H9 (cell line): Measurements from ENCODE around the gene CMSS1. TPM values are rescaled to one million over a fixed set of nuclear protein-coding genes. Genes with fewer than 3 reads are reported as not detected.

Experiments used
- DNase-seq: peaks from one replicate; pipeline ENCODE4 v3.0.0-alpha.2; 2017
- H2AFZ ChIP-seq: one replicate; pipeline ENCODE4 v1.6.1; 2013; ENCODE audit warnings: mild to moderate bottlenecking, low read length, control low read depth, moderate library complexity
- H2AK5ac ChIP-seq: 2 replicates; pipeline ENCODE4 v1.6.1; 2013; ENCODE audit warnings: low read length, control low read depth, mixed read lengths; ENCODE audit not compliant: insufficient read length
- H2BK120ac ChIP-seq: one replicate; pipeline ENCODE4 v1.6.1; 2013; ENCODE audit warnings: low read depth, mild to moderate bottlenecking, low read length, control low read depth, inconsistent platforms; ENCODE audit not compliant: poor library complexity, severe bottlenecking
- H2BK12ac ChIP-seq: 2 replicates; pipeline ENCODE4 v1.6.1; 2013; ENCODE audit warnings: low read length, control low read depth, mixed read lengths, low read depth; ENCODE audit not compliant: insufficient read length
- H2BK15ac ChIP-seq: 2 replicates; pipeline ENCODE4 v1.6.1; 2013; ENCODE audit warnings: low read depth, low read length, control low read depth
- H2BK20ac ChIP-seq: one replicate; pipeline ENCODE4 v1.6.1; 2013; ENCODE audit warnings: low read depth, mild to moderate bottlenecking, low read length, control low read depth, inconsistent platforms; ENCODE audit not compliant: poor library complexity, severe bottlenecking
- H2BK5ac ChIP-seq: 2 replicates; pipeline ENCODE4 v1.6.1; 2013; ENCODE audit warnings: low read length, control low read depth, mixed read lengths; ENCODE audit not compliant: insufficient read length
- H3K14ac ChIP-seq: 2 replicates; pipeline ENCODE4 v1.6.1; 2013; ENCODE audit warnings: low read length, control low read depth; ENCODE audit not compliant: insufficient read depth
- H3K18ac ChIP-seq: 2 replicates; pipeline ENCODE4 v1.6.1; 2013; ENCODE audit warnings: low read depth, mild to moderate bottlenecking, mixed read lengths, low read length, control low read depth; ENCODE audit not compliant: insufficient read length
- H3K23ac ChIP-seq: 2 replicates; pipeline ENCODE4 v1.6.1; 2013; ENCODE audit warnings: low read length, control low read depth, mixed read lengths, low read depth; ENCODE audit not compliant: insufficient read length
- H3K23me2 ChIP-seq: 2 replicates; pipeline ENCODE4 v1.6.1; 2013; ENCODE audit warnings: low read depth, mild to moderate bottlenecking, mixed read lengths, low read length, control low read depth; ENCODE audit not compliant: insufficient read length, poor library complexity, severe bottlenecking
- H3K27ac ChIP-seq: 2 replicates; pipeline ENCODE4 v1.5.1; 2013; ENCODE audit warnings: low read length, control low read depth, mixed read lengths, low read depth; ENCODE audit not compliant: insufficient read length
- H3K27me3 ChIP-seq: 2 replicates; pipeline ENCODE4 v1.6.1; 2013; ENCODE audit warnings: low read length, control low read depth, inconsistent platforms; ENCODE audit not compliant: insufficient read depth
- H3K4ac ChIP-seq: 2 replicates; pipeline ENCODE4 v1.6.1; 2013; ENCODE audit warnings: low read depth, mild to moderate bottlenecking, control low read depth, inconsistent platforms, low read length, moderate library complexity
- H3K4me1 ChIP-seq: 2 replicates; pipeline ENCODE4 v1.6.1; 2013; ENCODE audit warnings: low read length, control low read depth, inconsistent platforms; ENCODE audit not compliant: insufficient read depth
- H3K4me2 ChIP-seq: 2 replicates; pipeline ENCODE4 v1.6.1; 2013; ENCODE audit warnings: low read length, control low read depth, mixed read lengths; ENCODE audit not compliant: insufficient read length, insufficient read depth
- H3K56ac ChIP-seq: 2 replicates; pipeline ENCODE4 v1.6.1; 2013; ENCODE audit warnings: low read depth, mild to moderate bottlenecking, mixed read lengths, low read length, control low read depth; ENCODE audit not compliant: insufficient read length
- H3K79me1 ChIP-seq: 2 replicates; pipeline ENCODE4 v1.6.1; 2013; ENCODE audit warnings: low read depth, mild to moderate bottlenecking, moderate library complexity, low read length, control low read depth, inconsistent platforms; ENCODE audit not compliant: insufficient read depth, poor library complexity, severe bottlenecking
- H3K79me2 ChIP-seq: 2 replicates; pipeline ENCODE4 v1.6.1; 2013; ENCODE audit warnings: low read length, control low read depth, inconsistent platforms; ENCODE audit not compliant: insufficient read depth
- H3K9ac ChIP-seq: 2 replicates; pipeline ENCODE4 v1.6.1; 2013; ENCODE audit warnings: low read length, control low read depth, mixed read lengths; ENCODE audit not compliant: insufficient read length; ENCODE audit errors: extremely low read depth
- H3K9me3 ChIP-seq: one replicate; pipeline ENCODE4 v1.6.1; 2013; ENCODE audit warnings: low read depth, low read length, inconsistent platforms; ENCODE audit not compliant: control insufficient read depth
- H3T11ph ChIP-seq: one replicate; pipeline ENCODE4 v1.6.1; 2013; ENCODE audit warnings: mild to moderate bottlenecking, low read length, control low read depth, inconsistent platforms
- H4K20me1 ChIP-seq: one replicate; pipeline ENCODE4 v1.6.1; 2013; ENCODE audit not compliant: control insufficient read depth, insufficient read length, insufficient read depth
- H4K5ac ChIP-seq: 2 replicates; pipeline ENCODE4 v1.6.1; 2013; ENCODE audit warnings: low read depth, mild to moderate bottlenecking, mixed read lengths, low read length, control low read depth; ENCODE audit not compliant: insufficient read length
- H4K8ac ChIP-seq: replicated peaks from 2 replicates; pipeline ENCODE4 v1.6.1; 2013; ENCODE audit warnings: low read length, control low read depth, mixed read lengths, low read depth; ENCODE audit not compliant: insufficient read length
- H4K91ac ChIP-seq: 2 replicates; pipeline ENCODE4 v1.6.1; 2013; ENCODE audit warnings: low read depth, mild to moderate bottlenecking, moderate library complexity, mixed read lengths, low read length, control low read depth; ENCODE audit not compliant: insufficient read length
- H3K27ac Mint-ChIP-seq, 3 experiments: 2 replicates in 2 of 3; 3 replicates in 1 of 3; pipeline ENCODE4 v1.8.0; 2020 to 2021; ENCODE audit warnings: mixed read lengths in 3 of 3, mild to moderate bottlenecking in 1 of 3, moderate library complexity in 1 of 3
- H3K27me3 Mint-ChIP-seq: 2 replicates; pipeline ENCODE4 v1.8.0; 2021; ENCODE audit warnings: low read depth, mild to moderate bottlenecking, moderate library complexity, mixed read lengths
- H3K36me3 Mint-ChIP-seq, 3 experiments: 2 replicates in 2 of 3; 3 replicates in 1 of 3; pipeline ENCODE4 v1.8.0; 2020 to 2021; ENCODE audit warnings: low read depth in 3 of 3, mixed read lengths in 3 of 3; ENCODE audit not compliant: insufficient read depth in 1 of 3
- H3K4me1 Mint-ChIP-seq, 2 experiments: 2 replicates each; pipeline ENCODE4 v1.8.0; 2020; ENCODE audit warnings: mixed read lengths in 2 of 2
- H3K4me3 Mint-ChIP-seq, 2 experiments: 2 replicates in 1 of 2; 3 replicates in 1 of 2; pipeline ENCODE4 v1.8.0; 2020 to 2021; ENCODE audit warnings: mild to moderate bottlenecking in 2 of 2, mixed read lengths in 2 of 2, moderate library complexity in 1 of 2
- H3K9me3 Mint-ChIP-seq, 2 experiments: 2 replicates in 1 of 2; 3 replicates in 1 of 2; pipeline ENCODE4 v1.8.0; 2020; ENCODE audit warnings: mild to moderate bottlenecking in 2 of 2, mixed read lengths in 2 of 2, moderate library complexity in 1 of 2
- WGBS: extraction: QIAGEN DNeasy Blood & Tissue Kit; methylation state at CpG from one replicate; pipeline ENCODE4 v1.1.7; 2013; ENCODE audit warnings: missing lambda C conversion rate, low lambda C conversion rate, mixed read lengths; ENCODE audit not compliant: insufficient read length; ENCODE audit errors: extremely low coverage; 5-methylcytosine and 5-hydroxymethylcytosine counted together
- total RNA-seq: library from RNA; stranded (reverse); gene quantifications from 2 replicates; pipeline ENCODE4 v1.2.1, GENCODE V29; 2021
- TF ChIP-seq, protein P1 (sequence below): fragments of 200-600 bp; sonication (generic); conservative IDR thresholded peaks from 3 replicates; pipeline ENCODE4 v1.8.0; 2021; ENCODE audit warnings: antibody characterized with exemption, mild to moderate bottlenecking

Gene CMSS1
- total RNA-seq, 1 experiment from 2014 or later = 61.8 TPM

- Histone ChIP-seq H2AFZ (no peak overlapping the region), H3K56ac (no peak overlapping the region), H3K79me2 (no peaks in the 10 kb centered on the region), H3K4me1 (no peaks in the 10 kb centered on the region), H3K27ac (no peak overlapping the region), H3K27me3 (no peaks in the 10 kb centered on the region), H3K18ac (peak overlapping the region; percentile 71), H2BK15ac (no peak overlapping the region), H3T11ph (no peak overlapping the region), H3K9me3 (no peaks in the 10 kb centered on the region), H4K8ac (no peak overlapping the region), H3K4ac (no peak overlapping the region), H3K9ac (no peak overlapping the region), H2AK5ac (no peak overlapping the region), H2BK12ac (no peak overlapping the region), H4K5ac (no peak overlapping the region), H3K23ac (no peak overlapping the region), H3K23me2 (no peaks in the 10 kb centered on the region), H2BK5ac (no peak overlapping the region), H2BK20ac (no peak overlapping the region), H4K91ac (no peak overlapping the region), H3K4me2 (no peak overlapping the region), H2BK120ac (no peak overlapping the region), H4K20me1 (no peaks in the 10 kb centered on the region), H3K79me1 (no peaks in the 10 kb centered on the region), H3K14ac (no peak overlapping the region; the same call in 1 of the 2 replicates)
- peaks cover 5 to 7% of the 10 kb centered on the region in 2 experiments for H3K4me1 Mint-ChIP-seq
- no peak overlapping the region for H3K4me3 Mint-ChIP-seq
- H3K9me3 Mint-ChIP-seq = peaks cover under 1 to 2% of the 10 kb centered on the region in 2 experiments; a peak in 2 of 5 replicates
- peak overlapping the region; percentile 11 to 62 (median 32); a peak in 5 of 7 replicates for H3K27ac Mint-ChIP-seq
- no CpG with 5 or more reads among the region's 6 CpGs for WGBS
- TF ChIP-seq, protein P1, sequence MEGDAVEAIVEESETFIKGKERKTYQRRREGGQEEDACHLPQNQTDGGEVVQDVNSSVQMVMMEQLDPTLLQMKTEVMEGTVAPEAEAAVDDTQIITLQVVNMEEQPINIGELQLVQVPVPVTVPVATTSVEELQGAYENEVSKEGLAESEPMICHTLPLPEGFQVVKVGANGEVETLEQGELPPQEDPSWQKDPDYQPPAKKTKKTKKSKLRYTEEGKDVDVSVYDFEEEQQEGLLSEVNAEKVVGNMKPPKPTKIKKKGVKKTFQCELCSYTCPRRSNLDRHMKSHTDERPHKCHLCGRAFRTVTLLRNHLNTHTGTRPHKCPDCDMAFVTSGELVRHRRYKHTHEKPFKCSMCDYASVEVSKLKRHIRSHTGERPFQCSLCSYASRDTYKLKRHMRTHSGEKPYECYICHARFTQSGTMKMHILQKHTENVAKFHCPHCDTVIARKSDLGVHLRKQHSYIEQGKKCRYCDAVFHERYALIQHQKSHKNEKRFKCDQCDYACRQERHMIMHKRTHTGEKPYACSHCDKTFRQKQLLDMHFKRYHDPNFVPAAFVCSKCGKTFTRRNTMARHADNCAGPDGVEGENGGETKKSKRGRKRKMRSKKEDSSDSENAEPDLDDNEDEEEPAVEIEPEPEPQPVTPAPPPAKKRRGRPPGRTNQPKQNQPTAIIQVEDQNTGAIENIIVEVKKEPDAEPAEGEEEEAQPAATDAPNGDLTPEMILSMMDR = no peak
- no peaks in the 10 kb centered on the region for H3K27me3 Mint-ChIP-seq
- no peak for DNase-seq
- peaks cover 2 to 8% (median 6%) of the 10 kb centered on the region in 3 experiments; a peak in 6 of 7 replicates for H3K36me3 Mint-ChIP-seq
Observed at GRCh38 chr3:100149713-100150415, 332.2 kb downstream of the CMSS1 start.
